ENCODE data around the gene MAMLD1.

The MAMLD1 gene

DNA sequence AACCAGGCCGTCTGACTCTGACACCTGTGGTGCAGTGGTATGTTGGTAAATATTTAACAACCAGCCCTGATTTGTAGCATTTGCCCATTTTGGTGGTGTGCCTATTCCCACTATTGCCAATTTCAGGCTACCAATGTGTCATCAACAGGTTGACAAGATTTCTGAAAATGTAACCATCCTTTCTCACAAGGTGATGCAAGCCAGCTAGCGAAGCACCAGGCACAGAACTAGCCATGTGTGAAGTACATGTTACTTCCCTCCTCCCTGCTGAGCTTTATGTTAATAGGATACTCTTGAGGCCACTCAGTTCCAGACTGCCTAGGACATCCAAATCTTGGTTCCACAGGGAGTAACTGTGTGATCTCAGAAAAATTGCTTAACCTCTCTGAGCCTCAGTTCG lies 7.2 kb upstream of the MAMLD1 start:
- no peak for DNase-seq

DNA sequence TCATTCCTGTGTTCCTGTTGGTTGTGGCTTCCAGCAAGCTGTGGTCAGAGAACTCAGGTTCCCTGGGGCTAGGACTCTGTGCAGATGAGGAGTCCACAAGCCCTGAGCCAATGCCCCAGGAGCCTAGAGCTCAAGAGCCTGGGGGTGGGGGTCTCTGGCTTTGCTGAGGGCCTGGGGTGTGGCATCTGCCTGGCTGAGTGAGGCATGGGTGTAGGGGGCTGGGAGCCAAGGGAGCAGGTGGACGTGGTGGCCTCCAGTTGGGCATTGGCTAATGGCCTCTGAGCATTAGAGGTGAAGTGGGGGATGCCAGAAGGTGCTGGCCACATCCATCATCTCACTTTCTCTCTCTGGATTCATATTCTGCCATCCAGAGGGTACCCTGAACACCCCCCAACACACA lies 5.3 kb upstream of the MAMLD1 start:
- no peak for DNase-seq

DNA sequence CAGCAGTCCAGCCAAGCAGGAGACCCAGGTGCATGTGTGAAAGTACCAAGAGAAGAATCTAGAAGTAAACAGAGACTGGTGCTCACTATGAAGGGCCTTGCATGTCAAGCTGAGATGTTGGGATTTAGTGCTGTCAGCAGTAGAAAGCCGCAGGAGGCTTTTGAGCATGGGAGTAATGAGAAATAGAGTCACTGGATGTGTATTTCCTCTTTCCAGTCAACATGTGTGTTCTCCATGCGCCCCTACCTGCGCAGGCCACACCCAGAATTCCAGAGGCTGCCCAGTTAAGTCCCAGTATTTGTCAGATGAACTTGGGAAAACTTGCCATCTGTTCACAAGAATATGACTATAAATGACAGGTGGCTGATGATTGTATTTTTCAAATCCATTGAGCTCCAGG lies 4.5 kb upstream of the MAMLD1 start:
- no peak for DNase-seq

DNA sequence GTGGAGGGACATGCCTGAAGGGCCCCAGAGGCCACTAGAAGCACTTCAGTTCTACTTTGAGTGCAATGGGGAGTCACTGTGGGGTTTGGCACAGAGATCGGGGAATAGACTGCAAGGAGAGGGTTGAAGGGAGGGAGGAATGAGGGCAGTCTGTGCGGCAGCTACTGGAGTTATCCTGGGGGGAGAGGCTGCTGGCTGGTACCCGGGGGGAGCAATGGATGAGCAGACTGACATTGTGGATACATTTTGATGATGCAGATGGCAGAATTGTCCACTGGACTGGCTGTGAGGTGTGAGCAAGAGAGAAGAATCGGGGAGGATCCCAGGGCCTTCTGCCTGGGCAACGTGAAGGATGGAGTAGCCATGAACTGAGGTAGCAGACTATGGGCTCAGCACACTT lies 2.8 kb upstream of the MAMLD1 start:
- no peak for DNase-seq

DNA sequence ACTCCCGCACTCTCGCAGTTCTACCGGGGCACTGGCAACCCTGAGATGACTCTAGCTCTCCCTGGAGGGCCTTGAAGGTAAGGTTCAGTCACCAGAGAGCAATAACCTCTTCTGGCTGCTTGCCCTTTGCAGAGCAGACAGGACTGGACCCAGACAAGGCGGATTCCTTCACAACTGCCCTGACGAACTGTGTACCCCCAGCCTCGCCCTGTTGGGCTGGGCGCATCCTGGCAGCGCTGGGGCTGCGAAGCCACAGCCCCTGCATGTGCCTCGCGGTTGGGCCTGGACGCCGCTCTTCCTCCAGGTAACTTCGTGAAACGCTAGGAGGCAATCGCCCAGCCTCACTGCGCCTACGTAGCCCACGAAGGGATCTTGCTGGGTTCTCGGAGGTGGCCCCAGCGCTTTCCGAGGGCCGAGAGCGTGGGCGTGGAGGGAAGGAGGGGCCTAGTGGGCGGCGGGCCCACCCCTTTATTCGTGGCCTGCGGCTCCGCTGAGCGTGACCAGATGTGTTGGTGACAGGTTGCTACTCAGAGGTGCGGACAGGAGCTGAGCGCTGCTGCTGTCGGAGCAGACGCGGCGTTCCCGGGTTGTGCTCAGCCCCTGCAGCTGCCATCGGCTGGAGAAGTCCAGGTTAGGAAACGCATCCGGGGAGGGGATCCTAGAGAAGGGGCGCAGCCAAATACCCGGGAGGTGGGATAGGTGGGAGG lies 1.9 kb upstream of the MAMLD1 start:
- DNase-seq: peak; percentile 5

DNA sequence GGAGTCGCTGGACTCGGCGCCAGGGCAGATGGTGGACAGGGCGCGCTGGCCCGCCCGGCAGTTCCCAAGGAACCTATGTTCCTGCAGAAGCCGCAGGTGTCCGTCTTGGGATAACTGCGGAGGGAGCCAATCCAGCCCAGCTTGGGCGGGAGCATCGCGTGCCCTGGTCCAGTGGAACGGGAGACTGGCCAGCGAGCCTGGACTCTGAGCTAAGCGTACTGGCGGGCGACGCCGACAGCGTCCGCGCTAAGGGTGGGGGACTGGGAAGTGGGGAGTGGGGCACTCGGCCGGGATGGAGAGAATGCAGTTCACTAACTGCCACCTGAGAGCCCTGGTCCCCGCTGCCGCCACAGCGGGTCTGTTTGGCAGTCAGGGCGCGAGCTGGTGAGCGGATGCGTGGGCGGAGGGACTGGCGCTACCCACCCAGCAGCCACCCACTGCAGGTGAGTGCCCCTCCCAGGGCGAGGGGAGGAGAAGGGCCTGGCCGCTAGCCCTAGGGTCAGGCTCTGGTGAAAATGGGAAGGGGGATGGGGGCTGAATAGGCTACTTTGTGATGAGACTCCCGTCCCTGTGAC lies 1.3 kb upstream of the MAMLD1 start:
- peak; percentile 9 for DNase-seq

DNA sequence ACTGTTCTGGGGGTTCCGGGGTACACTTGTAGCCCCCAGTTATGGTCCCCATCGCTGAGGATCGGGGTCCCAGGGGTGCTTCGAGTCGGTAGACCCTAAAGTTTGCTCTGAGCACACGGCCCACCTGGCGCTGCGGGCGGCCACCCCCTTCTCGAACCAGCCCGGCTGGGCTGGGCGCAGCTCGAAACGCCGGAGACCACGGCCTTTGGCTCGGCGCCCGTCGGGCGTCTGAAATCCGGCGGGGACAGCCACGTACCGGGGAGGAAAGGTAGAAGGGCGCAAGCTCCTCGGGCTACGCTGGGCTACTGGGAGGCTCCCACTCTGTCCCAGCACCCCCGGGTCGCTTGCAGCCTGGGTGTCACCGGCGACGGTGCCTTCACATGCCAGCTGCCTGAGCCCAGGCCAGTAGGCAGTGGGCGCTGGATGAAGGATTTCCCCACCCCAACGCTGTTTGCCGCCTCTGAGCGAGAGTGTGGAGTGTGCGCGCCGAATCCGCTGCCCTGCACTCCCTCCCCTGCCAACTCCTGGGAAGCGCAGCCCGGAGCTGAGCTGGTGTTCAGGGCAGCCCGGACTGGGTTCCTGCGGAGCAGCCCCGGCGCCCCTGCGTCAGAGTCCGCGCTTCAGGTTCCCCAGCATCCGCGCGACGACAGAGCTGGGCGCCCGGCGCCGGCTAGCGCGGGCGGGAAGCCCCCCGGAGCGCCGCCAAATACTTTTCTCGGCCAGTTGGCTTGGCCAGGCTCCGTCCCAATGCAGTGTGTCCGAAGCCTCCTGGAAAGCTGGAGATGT lies 637 bp downstream of the MAMLD1 start:
- DNase-seq: no peak

DNA sequence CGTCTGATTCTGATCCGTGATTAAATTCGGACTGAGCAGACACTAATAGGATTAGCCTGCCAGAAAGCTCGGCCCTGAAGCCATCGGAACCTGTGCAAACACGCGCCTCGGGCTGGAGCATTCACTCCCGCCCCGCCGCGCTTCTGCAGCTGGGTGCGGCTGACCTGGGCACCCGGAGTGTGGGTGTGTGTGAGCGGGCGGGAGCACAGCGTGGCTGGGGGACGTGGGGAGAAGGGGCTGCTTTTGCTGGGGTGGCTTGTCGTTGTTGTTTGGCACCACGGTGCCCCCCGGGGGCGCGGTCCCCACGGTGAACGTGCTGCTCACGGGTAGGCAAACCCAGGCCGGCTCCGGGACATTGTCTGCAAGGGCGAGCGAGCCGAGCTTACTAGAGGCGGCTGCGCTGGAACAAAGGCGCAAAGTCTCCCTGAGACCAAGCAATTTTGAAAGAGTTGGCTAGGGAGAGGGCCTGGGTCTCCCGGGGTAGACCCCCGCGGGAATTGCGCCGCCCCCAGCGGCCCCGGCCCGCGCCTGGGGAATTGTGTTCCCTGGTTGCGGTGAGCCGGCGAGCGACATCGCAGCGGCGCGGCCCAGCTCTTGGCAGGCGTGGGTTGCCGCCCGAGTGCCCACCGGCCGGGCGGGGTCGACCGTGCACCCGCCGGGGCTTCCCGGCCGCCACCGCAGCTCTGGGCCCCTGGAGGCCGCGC lies 1.4 kb downstream of the MAMLD1 start:
- peak; percentile 29 for DNase-seq

DNA sequence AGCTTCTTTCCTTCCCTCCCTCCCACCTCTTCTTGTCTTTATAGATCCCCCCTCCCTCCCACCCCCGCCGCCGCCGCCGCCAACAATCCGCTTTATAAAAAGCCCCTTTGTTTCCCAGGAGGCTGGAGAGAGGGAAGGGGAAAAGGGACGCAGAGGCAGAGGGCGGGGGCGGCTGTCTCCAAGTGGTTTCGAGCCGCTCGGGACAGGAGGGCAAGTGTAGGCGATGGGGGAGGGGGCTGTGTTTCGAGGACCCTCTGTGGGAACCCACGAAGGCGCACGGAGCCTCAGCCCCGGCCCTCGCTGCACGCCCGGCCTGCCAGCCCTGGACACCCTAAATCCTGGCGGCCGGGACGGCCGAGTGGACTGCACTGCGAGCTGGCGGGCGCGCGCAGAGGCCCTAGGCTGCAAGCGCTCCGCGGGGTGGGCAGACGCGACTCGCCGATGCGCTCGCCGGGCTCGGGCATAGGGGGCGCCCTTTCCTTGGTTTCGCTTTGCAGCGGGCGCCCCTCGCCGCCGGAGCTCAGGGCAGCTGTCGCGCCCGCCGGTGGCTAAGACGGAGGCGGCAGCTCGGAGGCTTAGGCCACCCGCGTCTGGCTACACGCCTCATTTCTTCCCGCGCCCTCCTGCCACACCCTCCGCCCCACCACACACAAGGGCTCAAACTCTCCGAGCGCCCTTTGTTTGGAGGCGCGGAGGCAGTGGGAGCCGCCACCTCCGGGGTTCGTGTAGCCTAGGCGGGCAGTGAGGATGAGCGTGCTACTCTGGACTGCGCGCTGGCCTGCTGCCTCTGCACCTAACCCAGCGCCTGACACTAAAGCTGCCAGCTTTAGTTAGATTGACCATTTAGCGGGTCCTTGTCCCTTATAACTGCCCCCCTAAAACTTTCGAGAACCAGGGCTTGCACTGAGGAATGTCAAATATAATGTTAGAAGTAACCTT lies 2.2 kb downstream of the MAMLD1 start:
- DNase-seq: peak; percentile 20

DNA sequence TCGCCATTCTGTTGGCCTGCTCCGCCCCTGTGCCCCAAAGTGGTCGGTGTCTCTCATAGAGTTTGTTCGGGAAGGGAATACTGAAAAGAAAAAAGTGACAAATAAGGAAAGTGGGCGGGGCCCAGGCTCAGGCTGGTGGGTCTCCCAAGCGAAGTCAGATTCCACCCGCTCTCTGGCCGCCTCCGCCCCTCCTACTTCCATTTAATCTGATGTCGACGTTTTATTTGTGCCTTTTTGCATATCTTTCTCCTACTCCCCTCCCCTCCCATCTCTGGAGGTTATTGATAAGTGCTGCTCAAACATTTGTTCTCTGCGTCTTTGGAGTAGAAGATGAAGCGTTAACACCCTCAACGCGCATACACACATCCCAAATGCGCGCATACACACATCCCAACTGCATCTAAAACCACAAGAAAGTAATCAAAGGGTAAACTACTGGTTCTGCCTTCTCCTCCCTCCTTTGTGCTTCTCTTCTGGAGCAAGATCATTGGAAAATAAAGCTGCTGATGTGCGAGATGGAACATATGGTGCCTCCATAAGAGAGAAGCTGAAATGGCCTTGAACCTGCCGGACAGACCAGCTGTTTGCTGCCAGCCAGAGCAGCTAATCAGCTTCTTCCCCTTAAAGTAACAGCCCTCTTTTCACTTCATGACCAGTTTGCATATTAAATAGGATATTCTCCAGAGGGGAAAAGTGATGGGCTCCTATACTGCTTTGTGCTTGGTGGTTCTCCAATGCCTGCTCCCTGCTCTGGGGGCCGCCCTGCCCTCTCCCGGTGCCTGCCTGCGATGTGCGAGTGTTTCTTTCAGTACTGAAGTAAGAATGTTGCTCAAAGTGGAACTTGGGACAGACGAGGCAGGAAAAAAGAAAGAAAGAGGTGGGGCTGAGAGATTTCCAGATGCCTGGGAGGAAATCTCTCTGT lies 3.1 kb downstream of the MAMLD1 start:
- no peak for DNase-seq

DNA sequence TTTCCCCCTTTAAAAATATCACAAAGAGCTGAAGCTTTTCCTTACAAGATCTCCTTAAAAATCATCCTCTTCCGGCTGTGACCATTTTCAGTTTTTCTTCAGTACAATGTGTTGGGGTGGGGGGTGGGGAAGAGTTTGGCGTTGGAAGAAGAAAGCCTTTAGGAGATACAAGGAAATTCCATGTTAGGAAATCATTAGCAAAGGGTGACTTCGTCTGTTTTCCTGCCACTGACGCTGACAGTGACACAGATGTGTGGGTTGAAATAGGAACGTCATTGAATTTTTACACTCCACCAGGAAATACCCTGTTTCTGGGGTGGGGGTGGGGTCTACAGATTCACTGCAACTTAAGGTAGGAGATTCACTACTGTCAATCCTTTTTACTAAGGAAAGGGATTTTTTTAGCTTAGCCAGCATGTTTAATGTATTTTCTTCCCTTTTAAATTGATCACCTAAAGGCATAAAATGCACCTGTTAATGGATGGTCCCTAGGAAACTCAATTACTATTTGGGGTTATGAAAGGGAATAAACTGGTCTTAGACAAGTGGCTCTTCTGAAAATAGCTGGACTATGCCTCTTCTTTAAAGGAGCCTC lies 3.9 kb downstream of the MAMLD1 start:
- no peak for DNase-seq

DNA sequence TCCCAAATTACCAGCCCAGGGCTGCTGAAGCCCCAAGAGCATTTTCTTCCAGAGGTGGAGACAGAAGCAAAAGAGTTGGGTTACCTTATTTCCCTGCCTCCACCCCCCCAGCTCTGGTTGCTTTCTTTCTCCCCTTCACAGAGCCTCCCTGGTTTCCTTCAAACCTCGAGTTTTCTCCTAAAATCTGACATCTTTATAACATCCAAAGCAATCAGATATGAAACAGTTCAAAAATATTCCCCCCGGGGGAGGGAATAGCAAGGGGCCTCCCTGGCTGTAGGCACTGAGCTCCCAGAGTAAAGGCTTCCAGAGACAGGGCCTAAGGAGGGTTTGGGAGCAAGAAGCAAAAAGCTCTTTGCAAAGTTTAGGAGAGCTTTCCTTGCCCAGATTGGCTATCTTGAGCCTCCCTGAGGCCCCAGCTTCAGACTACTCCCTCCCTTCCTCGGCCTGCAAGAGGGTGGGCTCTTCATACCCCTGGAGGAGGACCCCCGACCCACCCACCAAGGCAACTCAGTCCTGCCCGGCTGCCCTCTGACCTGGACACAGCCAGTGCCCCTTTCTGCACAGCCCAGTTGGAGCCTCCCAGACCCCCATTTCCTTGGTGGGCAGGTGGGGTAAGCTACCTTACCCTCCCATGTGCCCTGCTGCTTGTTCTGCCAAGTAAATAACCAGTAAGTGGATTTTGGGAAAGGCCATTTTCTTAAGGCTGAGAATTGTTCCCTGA lies 7.6 kb downstream of the MAMLD1 start:
- no peak for DNase-seq

DNA sequence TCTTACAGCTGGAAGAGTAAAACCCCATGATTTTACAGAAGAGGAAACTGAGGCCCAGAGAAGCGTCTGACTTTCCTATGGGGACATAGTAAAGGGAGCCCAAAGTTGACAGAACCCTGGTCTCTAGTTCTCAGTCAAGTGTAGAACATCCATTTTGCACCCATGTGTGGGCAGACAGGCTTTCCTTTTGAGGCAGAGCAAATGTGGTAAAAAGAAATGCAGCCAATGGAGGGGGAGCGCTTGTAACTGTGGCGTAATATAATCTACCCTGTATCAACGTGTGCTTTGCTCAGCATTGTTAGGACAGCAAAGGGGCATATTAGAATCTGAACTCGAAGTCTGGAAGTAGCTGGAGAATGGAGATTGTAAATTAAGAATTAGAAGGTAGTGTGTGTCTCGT lies 8.8 kb downstream of the MAMLD1 start:
- no peak for DNase-seq

DNA sequence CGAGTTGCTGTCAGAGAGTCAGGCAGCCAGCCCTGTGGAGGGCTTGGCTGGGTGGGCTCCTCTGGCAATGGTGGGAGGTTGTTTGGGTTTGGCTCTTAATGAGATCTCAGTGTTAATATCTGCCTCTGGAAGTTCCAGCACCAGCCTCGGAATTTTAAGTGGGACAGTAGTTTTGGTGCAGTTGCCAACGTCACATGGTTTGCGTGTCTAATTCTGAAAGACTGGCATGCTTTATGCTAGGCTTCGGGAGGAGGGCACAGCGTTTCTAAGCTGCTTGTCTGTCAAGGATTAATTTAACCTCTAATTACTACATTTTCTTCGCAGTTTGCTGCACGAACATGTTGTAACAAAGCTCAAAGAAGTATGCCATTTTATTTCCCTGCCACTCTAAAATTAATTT lies 9.2 kb downstream of the MAMLD1 start:
- no peak for DNase-seq

DNA sequence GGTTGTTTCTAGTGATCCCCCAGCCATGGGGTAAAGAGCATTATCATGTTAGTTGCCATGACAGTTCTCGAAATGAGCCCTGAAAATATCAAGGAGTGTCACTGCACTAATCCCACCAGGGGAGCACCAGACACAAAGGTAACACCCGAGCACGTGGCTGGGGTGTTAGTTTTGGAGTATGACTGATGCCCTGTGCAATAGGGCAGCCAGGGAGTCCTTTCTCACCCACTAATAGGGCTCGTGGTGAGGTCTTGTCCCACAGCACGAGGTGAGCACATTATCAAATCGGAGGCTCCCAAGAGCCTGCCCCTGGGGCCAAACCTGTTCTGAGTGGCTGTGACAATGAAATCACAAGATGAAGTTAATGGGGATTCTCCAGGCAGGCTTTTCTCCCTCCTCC lies 9.6 kb downstream of the MAMLD1 start:
- DNase-seq: no peak

DNA sequence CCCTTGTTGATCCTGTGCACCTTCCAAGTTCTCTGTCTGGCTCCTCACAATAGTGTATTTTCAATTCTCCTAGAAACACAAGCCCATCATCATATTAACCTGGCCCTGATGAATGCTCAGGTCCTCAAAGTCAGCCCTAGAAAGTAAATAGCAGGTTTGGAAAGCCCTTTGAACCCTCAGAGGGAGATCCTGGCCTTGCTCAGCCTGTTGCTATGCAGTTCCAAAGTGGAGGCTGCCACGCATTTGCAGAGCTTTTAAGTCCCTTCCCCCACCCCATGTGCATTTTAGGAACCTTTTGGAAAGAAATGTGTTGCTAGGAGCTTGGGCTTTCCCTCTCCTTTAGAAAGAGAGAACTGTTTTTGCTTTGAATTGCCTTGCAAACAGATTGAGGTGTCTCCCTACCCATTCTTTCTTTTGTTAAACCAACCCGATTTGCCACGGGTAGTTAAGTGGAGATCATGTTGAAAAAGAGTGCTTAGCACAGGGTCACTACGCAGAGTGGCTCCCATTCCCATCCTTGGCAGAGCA lies 12.2 kb downstream of the MAMLD1 start:
- no peak for DNase-seq

DNA sequence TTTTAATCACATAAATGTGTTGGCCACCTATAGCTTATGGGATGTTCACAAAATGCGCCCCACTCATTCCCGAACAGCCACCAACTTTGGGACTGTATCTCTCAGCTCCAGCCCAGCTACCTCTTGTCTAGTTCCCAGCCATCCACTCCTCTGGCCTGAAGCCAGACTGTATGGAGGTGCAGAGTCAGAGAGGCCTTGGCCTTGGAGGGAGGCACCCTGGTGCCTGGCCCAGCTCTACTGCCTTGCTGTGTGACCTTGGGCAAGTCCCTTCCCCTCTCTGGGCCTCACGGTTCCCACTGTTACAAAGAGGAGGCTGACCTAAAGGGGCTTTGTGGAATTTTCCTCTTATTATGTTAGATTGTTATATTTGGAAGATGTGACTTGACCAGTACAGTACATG lies 13.9 kb downstream of the MAMLD1 start:
- DNase-seq: no peak

DNA sequence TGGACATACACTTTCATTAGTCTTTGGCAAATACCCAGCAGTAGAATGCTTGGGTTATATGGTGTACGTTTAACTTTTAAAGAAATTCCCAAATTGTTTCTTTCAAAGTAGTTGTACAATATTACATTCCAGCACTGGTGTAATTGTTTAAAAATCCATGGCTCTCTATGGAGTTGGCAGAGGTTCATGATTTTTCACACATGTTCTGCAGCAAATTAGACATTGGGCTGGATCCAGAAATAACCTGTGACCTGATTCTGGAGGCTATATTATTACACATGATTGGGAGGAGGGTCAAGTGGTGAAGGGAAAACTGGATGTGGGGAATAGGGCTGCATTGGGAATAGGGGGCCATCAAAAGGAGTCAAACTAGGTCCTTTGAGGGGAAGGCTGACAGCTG lies 41.9 kb downstream of the MAMLD1 start:
- DNase-seq: no peak

DNA sequence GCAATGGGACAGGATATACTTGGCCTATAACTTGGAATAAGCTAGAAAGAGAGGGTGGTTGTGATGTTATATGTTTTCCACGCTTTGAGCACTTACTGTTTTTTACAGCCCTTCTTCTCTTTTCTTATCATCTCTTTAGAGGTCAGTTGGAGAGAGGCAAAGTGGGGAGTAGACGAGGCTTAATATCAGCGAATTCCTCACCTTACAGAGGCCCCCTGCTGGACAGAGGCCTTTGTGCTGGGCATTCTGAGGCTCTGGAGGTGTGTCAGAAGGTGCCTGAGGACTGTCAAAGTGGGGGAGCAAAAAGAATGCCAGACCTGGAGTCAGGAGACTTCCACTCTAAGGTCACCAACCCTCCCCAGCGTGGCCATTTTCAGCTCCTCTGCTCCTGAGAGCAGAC lies 42.5 kb downstream of the MAMLD1 start:
- no peak for DNase-seq

DNA sequence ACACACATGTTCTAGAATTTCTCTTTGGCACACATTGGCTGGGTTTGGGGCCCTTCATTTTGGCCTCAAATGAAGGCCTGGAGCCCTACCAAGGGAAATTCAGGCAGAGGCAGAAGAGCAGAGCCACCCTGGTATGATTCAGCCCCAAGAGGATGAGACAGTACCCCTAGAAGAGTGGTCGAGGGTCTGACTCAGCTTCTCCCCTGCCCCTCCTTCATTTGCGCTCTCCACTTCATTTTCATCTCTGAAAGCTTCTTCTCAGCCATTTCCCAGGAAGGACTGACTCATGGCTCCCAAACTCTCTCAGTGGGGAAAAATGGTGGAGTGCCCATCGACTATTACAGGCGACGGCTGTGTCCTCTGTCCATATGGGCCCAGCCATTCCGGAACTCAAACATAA lies 43.5 kb downstream of the MAMLD1 start:
- no peak for DNase-seq

Data from stimulated activated naive CD4-positive, alpha-beta T cell treated with Interleukin-2 at 50 U/mL for 16 hours (primary cell).